ENCODE data around the gene DEPP1.

The DEPP1 gene

DNA sequence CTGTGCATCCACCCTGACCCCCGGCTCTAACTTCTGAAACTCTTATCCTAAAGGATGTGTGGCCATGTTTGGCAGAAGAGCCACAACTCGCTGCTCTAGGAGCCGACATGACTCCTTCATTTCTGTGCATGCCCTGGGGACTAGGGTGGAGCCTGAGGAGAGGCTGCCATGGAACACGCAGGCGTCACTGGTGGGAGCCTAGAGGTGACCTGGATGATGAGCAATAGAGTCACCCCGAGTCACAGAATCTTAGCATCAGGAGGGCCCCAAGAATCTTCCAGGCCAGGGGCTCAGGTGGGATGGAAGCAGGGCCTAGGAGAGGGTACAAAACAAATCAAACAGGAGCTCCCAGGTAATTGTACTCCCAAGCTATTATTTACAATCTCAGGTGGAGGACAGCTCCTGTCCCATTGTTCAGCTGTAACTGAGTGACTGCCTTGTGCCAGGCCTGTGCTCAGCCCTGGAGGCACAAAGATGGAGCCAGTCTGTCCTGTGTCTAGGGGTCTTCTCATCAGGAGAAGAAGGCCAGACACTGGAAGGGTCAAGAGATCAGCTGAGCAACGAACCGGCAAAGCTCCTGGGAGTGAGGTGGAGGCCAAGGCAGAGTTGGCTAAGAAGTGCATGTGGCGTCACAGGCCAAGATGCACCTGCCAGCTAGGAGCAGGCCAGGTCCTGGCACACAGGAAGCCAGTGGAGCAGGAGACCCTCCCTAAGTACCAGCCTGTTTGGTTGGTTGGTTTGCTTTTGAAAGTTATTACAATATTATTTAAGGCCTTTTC lies 16.3 kb upstream of the DEPP1 start:
- intact Hi-C loops (cut with DNase I) = no loop called here

GRCh38 chr10:44993922-44994751 lies 15.5 kb upstream of the DEPP1 start:
- peak in 1 of 10 donors; percentile 72 for DNase-seq
- intact Hi-C loops (cut with DNase I) = no loop called here

More for the DNA sequence above, 16.3 kb upstream of the DEPP1 start:
- DNase-seq = peak in 1 of 10 donors; percentile 76

DNA sequence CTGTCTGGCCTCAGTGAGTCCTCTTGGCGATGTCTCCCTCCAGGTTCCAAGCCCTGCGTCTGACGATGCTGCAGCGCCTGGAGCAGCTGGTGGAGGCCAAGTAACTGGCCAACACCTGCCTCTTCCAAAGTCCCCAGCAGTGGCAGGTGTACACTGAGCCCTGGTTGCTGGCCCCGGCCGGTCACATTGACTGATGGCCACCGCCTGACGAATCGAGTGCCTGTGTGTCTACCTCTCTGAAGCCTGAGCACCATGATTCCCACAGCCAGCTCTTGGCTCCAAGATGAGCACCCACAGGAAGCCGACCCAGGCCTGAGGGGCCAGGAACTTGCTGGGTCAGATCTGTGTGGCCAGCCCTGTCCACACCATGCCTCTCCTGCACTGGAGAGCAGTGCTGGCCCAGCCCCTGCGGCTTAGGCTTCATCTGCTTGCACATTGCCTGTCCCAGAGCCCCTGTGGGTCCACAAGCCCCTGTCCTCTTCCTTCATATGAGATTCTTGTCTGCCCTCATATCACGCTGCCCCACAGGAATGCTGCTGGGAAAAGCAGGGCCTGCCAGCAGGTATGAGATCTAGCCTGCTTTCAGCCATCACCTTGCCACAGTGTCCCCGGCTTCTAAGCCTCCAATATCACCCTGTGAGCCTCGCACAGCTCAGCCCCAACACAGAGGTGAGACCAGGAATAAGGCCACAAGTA lies 14.8 kb upstream of the DEPP1 start:
- intact Hi-C loops (cut with DNase I) = no loop called here
- DNase-seq = peak in 1 of 10 donors; percentile 79

- intact Hi-C loops (cut with DNase I) = no loop called here
- peak in 1 of 10 donors; percentile 62 for DNase-seq
Measured at GRCh38 chr10:44992732-44993225, 14.2 kb upstream of the DEPP1 start.

GRCh38 chr10:44992070-44992731 lies 13.6 kb upstream of the DEPP1 start:
- DNase-seq = peak in 3 of 10 donors; percentile 76 to 88 (median 82)
- intact Hi-C loops (cut with DNase I) = no loop called here

DNA sequence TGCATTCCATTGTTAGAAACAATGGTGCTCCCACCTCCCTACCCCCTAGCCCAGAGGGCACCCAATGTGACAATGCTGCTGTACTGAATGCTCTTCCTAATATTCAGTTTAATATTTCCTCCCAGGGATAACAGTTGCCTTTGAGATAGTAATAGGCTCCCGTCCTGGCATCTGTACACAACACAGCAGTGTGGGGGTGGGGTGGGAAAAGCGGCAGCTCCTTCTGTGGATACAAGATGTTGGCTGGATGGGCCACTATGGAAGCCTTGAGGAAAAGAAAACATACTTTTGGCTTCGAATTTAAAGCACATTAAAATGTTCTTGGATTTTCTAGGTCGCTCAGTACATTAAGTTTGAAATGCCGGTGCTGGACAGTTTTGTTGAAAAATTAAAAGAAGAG lies 13.0 kb upstream of the DEPP1 start:
- intact Hi-C loops (cut with DNase I) = no loop called here
- peak in 4 of 10 donors; percentile 52 to 89 (median 78) for DNase-seq

GRCh38 chr10:44990965-44991364 lies 12.4 kb upstream of the DEPP1 start:
- intact Hi-C loops (cut with DNase I) = no loop called here
- DNase-seq = peak in 1 of 10 donors; percentile 68

- DNase-seq = peak in 1 of 10 donors; percentile 82
- intact Hi-C loops (cut with DNase I) = no loop called here
Measured at GRCh38 chr10:44990302-44990655, 11.7 kb upstream of the DEPP1 start.

- peak in 2 of 10 donors; percentile 57 to 75 for DNase-seq
- intact Hi-C loops (cut with DNase I) = no loop called here
Measured at GRCh38 chr10:44989597-44990301, 11.1 kb upstream of the DEPP1 start.

DNA sequence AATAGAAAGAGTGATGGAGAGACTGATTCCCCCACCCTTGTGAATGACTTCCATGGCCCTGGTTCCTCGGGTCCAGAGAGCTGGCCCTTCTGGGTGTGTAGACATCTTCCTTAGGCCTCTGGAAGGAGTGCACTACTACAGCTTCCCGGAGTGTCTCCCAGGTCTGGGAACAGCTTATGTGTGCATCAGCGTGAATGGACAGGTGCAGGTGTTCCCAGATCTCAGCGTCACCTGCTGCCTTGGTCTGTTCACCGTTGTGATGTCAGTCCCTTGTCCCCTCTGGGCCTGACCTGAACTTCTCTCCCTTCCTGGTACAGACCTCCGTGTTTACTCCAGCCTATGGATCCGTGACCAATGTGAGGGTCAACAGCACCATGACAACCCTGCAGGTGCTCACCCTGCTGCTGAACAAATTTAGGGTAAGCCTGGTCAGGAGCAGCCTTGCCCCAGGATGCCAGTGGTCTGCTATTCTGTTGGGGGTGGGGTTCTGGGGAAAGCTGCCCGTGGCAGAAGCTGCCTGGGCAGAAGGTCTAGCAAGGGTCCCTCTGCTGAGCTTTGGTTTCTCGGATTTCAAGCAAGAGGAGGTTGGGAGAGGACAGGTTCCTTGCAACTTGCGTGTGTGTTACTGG lies 10.5 kb upstream of the DEPP1 start:
- intact Hi-C loops (cut with DNase I) = no loop called here
- DNase-seq = peak in 1 of 10 donors; percentile 66

- DNase-seq = no peak
- intact Hi-C loops (cut with DNase I) = no loop called here
Measured at GRCh38 chr10:44986670-44987069, 8.1 kb upstream of the DEPP1 start.

GRCh38 chr10:44986179-44986578 lies 7.6 kb upstream of the DEPP1 start:
- intact Hi-C loops (cut with DNase I) = no loop called here
- no peak for DNase-seq

GRCh38 chr10:44985175-44985681 lies 6.6 kb upstream of the DEPP1 start:
- peak in 1 of 10 donors; percentile 66 for DNase-seq
- intact Hi-C loops (cut with DNase I) = no loop called here

DNA sequence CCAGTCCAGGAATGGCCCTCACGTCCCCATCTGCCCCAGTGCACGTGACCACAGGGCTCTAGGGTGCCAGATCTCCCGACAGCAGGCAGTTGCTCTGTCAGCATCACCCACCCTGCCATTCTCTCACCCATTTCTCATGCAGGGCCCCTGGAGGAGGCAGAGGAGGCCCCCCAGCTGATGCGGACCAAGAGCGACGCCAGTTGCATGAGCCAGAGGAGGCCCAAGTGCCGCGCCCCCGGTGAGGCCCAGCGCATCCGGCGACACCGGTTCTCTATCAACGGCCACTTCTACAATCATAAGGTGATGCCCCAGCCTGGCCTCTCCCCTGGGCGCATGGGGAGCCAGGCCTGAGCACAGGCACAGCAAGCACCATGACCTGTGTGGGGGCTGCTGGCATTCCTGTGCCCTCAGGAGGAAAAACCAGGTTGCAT lies 6.1 kb upstream of the DEPP1 start:
- DNase-seq = peak in 1 of 10 donors; percentile 57
- intact Hi-C loops (cut with DNase I) = no loop called here

- intact Hi-C loops (cut with DNase I) = no loop called here
- DNase-seq = peak in 2 of 10 donors; percentile 43 to 67
Measured at GRCh38 chr10:44983895-44984278, 5.3 kb upstream of the DEPP1 start.

DNA sequence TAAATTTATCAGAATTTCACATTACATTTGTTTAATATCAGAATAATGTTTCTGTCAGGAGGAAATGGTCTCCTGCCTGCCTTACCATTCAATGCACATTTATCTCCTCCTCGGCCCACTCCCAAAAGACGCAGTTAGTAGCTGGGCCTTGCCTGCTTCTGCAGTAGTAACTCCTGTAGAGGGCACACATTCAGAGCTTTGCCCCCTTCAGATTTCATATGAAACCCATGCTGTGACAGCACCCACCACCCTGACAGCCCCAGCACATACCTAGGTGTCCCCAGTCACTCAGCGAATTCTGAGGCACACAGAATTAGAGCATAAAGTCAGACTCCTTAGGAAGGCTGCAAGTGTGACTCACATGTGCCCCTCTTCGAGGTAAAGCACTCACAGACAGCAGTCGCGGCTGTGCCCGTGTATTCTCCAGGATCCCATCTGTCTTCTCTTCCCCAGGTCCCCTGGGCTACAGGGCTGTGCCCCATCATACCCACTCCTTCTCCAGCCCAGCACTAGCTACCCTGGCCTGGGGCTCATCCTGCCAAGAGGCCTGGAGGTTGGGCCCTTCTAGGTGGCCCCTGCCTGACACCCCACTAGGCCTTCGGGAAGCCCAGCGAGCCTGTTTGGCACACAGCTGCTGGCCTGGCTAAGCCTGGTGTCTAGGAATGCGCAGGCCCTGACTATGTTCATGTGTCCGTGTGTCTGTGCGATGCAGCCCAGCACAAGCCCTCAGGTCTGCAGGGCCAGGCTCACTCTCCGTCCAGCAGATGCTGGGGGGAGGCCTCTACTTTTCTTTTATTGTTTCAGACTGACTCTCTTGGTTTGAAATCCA lies 4.7 kb upstream of the DEPP1 start:
- intact Hi-C loops (cut with DNase I) = no loop called here

GRCh38 chr10:44982496-44982895 lies 3.9 kb upstream of the DEPP1 start:
- intact Hi-C loops (cut with DNase I) = no loop called here
- DNase-seq = peak in 4 of 10 donors; percentile 6 to 74 (median 56)

More for the DNA sequence above, 4.7 kb upstream of the DEPP1 start:
- DNase-seq = peak in 3 of 10 donors; percentile 6 to 63 (median 50)

DNA sequence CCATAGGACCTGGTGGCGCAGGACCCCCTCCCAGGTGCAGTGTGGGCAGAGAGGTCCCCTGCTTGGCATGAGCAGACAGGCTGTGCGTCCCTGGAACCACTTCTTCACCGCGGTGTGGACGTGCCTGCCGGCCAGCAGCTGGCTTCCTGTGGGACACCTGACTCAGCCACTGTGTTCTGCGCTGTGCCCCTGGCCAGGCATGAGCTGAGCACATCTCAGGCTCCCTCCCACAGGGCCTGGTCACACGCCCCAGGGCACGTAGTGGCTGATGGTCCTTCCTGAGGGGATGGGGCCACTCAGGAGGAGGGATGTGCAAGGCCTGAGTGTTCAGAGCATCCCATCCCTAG lies 3.5 kb upstream of the DEPP1 start:
- peak in 3 of 10 donors; percentile 66 to 80 (median 71) for DNase-seq
- intact Hi-C loops (cut with DNase I) = no loop called here

Data from posterior cingulate gyrus (tissue), 11 donors.